SJSA1 (cell line): ENCODE results near the gene APOA1. TPM values are rescaled to one million over a fixed set of nuclear protein-coding genes. Genes with fewer than 3 reads are reported as not detected.
"Not testable (repeated sequence)": the region's sequence is repeated elsewhere in the genome, so short reads cannot be mapped to it uniquely, and the experiment has no call there.

Experiments
- DNase-seq, 2 experiments: peaks; one replicate each; pipeline ENCODE4 v3.0.0-alpha.2; 2015 to 2020; ENCODE audit warnings: low spot score in 2 of 2, low read depth in 1 of 2
- H3K27ac ChIP-seq: fragments of 250-450 bp; sonication (Bioruptor Pico); 2 replicates; pipeline ENCODE4 v1.5.1; 2020; ENCODE audit warnings: mild to moderate bottlenecking, moderate library complexity
- H3K27me3 ChIP-seq: fragments of 250-450 bp; sonication (Bioruptor Pico); replicated peaks from 2 replicates; pipeline ENCODE4 v1.5.1; 2020; ENCODE audit warnings: mild to moderate bottlenecking, moderate library complexity
- H3K36me3 ChIP-seq: fragments of 250-450 bp; sonication (Bioruptor Pico); 2 replicates; pipeline ENCODE4 v1.5.1; 2020; ENCODE audit warnings: mild to moderate bottlenecking
- H3K4me1 ChIP-seq: fragments of 250-450 bp; sonication (Bioruptor Pico); replicated peaks from 2 replicates; pipeline ENCODE4 v1.6.1; 2021; ENCODE audit warnings: mild to moderate bottlenecking
- H3K4me3 ChIP-seq: fragments of 250-450 bp; sonication (Bioruptor Pico); 2 replicates; pipeline ENCODE4 v1.5.1; 2020; ENCODE audit warnings: mild to moderate bottlenecking
- H3K9me3 ChIP-seq: fragments of 250-450 bp; sonication (Bioruptor Pico); replicated peaks from 2 replicates; pipeline ENCODE4 v1.5.1; 2020; ENCODE audit warnings: mild to moderate bottlenecking
- total RNA-seq: library from RNA; depleted of rRNA; stranded (reverse); fragments of >200 nt; shearing (Covaris generic); gene quantifications from 2 replicates; pipeline ENCODE4 v1.2.3, GENCODE V29; 2014

Gene APOA1
- total RNA-seq, 1 experiment from 2014 or later: not detected

GRCh38 chr11:116807601-116808261 lies 29.7 kb downstream of the APOA1 start:
- H3K27me3 ChIP-seq: no peaks in the 10 kb centered on the region
- no peak overlapping the region for H3K4me3 ChIP-seq
- H3K4me1 ChIP-seq: no peaks in the 10 kb centered on the region
- H3K36me3 ChIP-seq: no peaks in the 10 kb centered on the region
- H3K9me3 ChIP-seq: no peaks in the 10 kb centered on the region
- H3K27ac ChIP-seq: no peak overlapping the region
- no peak for DNase-seq

GRCh38 chr11:116804001-116804400 lies 33.4 kb downstream of the APOA1 start:
- Histone ChIP-seq H3K4me1 (no peaks in the 10 kb centered on the region), H3K36me3 (no peaks in the 10 kb centered on the region), H3K4me3 (no peak overlapping the region), H3K27me3 (no peaks in the 10 kb centered on the region), H3K27ac (no peak overlapping the region), H3K9me3 (no peaks in the 10 kb centered on the region)
- DNase-seq: no peak

- H3K27me3 ChIP-seq, H3K4me3 ChIP-seq, H3K36me3 ChIP-seq, DNase-seq, H3K9me3 ChIP-seq, H3K4me1 ChIP-seq, H3K27ac ChIP-seq: not testable (repeated sequence)
Observed at GRCh38 chr11:116801662-116802061, 35.8 kb downstream of the APOA1 start.

- Histone ChIP-seq H3K4me3 (no peak overlapping the region), H3K27me3 (no peaks in the 10 kb centered on the region), H3K36me3 (no peaks in the 10 kb centered on the region), H3K9me3 (no peaks in the 10 kb centered on the region), H3K4me1 (no peaks in the 10 kb centered on the region), H3K27ac (no peak overlapping the region)
- DNase-seq: no peak
Observed at GRCh38 chr11:116800610-116801009, 36.8 kb downstream of the APOA1 start.

GRCh38 chr11:116798368-116798767 lies 39.1 kb downstream of the APOA1 start:
- H3K9me3 ChIP-seq: no peaks in the 10 kb centered on the region
- H3K4me1 ChIP-seq: no peaks in the 10 kb centered on the region
- no peaks in the 10 kb centered on the region for H3K36me3 ChIP-seq
- H3K27me3 ChIP-seq: no peaks in the 10 kb centered on the region
- no peak overlapping the region for H3K4me3 ChIP-seq
- no peak for DNase-seq
- no peak overlapping the region for H3K27ac ChIP-seq

GRCh38 chr11:116797816-116798215 lies 39.6 kb downstream of the APOA1 start:
- DNase-seq: no peak
- Histone ChIP-seq H3K36me3 (no peaks in the 10 kb centered on the region), H3K4me3 (no peak overlapping the region), H3K27me3 (no peaks in the 10 kb centered on the region), H3K4me1 (no peaks in the 10 kb centered on the region), H3K27ac (no peak overlapping the region), H3K9me3 (no peaks in the 10 kb centered on the region)

- no peaks in the 10 kb centered on the region for H3K27me3 ChIP-seq
- H3K27ac ChIP-seq: no peak overlapping the region
- no peaks in the 10 kb centered on the region for H3K9me3 ChIP-seq
- no peak overlapping the region for H3K4me3 ChIP-seq
- H3K36me3 ChIP-seq: no peaks in the 10 kb centered on the region
- no peak for DNase-seq
- H3K4me1 ChIP-seq: no peaks in the 10 kb centered on the region
Observed at GRCh38 chr11:116796548-116796947, 40.9 kb downstream of the APOA1 start.

GRCh38 chr11:116794851-116795250 lies 42.6 kb downstream of the APOA1 start:
- no peak overlapping the region for H3K27ac ChIP-seq
- H3K27me3 ChIP-seq: no peaks in the 10 kb centered on the region
- H3K36me3 ChIP-seq: no peaks in the 10 kb centered on the region
- no peaks in the 10 kb centered on the region for H3K4me1 ChIP-seq
- DNase-seq: no peak
- H3K9me3 ChIP-seq: no peaks in the 10 kb centered on the region
- no peak overlapping the region for H3K4me3 ChIP-seq

GRCh38 chr11:116793772-116794097 lies 43.7 kb downstream of the APOA1 start:
- DNase-seq: no peak
- Histone ChIP-seq H3K4me1 (no peaks in the 10 kb centered on the region), H3K27me3 (no peaks in the 10 kb centered on the region), H3K4me3 (no peak overlapping the region), H3K36me3 (no peaks in the 10 kb centered on the region), H3K9me3 (no peaks in the 10 kb centered on the region), H3K27ac (no peak overlapping the region)

- no peak overlapping the region for H3K27ac ChIP-seq
- H3K4me1 ChIP-seq: 0 out of 2 replicates have a peak, but pooled peaks cover 5% of the 10 kb centered on the region
- no peak overlapping the region for H3K4me3 ChIP-seq
- DNase-seq: no peak
- no peaks in the 10 kb centered on the region for H3K9me3 ChIP-seq
- H3K27me3 ChIP-seq: no peaks in the 10 kb centered on the region
- no peaks in the 10 kb centered on the region for H3K36me3 ChIP-seq
Observed at GRCh38 chr11:116792869-116793771, 44.3 kb downstream of the APOA1 start.

- 0 out of 2 replicates have a peak, but pooled peaks cover 5% of the 10 kb centered on the region for H3K4me1 ChIP-seq
- no peaks in the 10 kb centered on the region for H3K27me3 ChIP-seq
- no peak overlapping the region for H3K27ac ChIP-seq
- no peak for DNase-seq
- no peaks in the 10 kb centered on the region for H3K9me3 ChIP-seq
- H3K4me3 ChIP-seq: no peak overlapping the region
- H3K36me3 ChIP-seq: no peaks in the 10 kb centered on the region
Observed at GRCh38 chr11:116792144-116792868, 45.1 kb downstream of the APOA1 start.

- H3K27ac ChIP-seq: no peak within 1 kb of the TSS
- no peak within 1 kb of the TSS for H3K4me3 ChIP-seq
- no peak for DNase-seq
- H3K36me3 ChIP-seq: no peaks in the 10 kb centered on the region
- H3K9me3 ChIP-seq: no peaks in the 10 kb centered on the region
- H3K27me3 ChIP-seq: no peaks in the 10 kb centered on the region
- 0 out of 2 replicates have a peak, but pooled peaks cover 8% of the 10 kb centered on the region for H3K4me1 ChIP-seq
Observed at GRCh38 chr11:116791813-116792143, 45.6 kb downstream of the APOA1 start, which contains the start of gene APOA5. Gene APOA5 (minus strand): TSS chr11:116791879. CDS start chr11:116791860, 19 bp downstream.

- Histone ChIP-seq H3K27me3 (no peaks in the 10 kb centered on the region), H3K36me3 (peaks cover 5% of the 10 kb centered on the region), H3K9me3 (no peaks in the 10 kb centered on the region), H3K4me3 (no peak overlapping the region), H3K27ac (no peak overlapping the region), H3K4me1 (0 out of 2 replicates have a peak, but pooled peaks cover 8% of the 10 kb centered on the region)
- peak; percentile 37 to 59 for DNase-seq
Observed at GRCh38 chr11:116791002-116791812, 46.2 kb downstream of the APOA1 start.
